Activated naive CD8-positive, alpha-beta T cell treated with anti-CD3 and anti-CD28 coated beads, Interleukin-2, amount 10 ng/mL, durations not matched to agents 7 days and 5 days (primary cell): ENCODE results near the gene KRT34. TPM values are rescaled to one million over a fixed set of nuclear protein-coding genes. Genes with fewer than 3 reads are reported as not detected.
"Not testable (repeated sequence)": the region's sequence is repeated elsewhere in the genome, so short reads cannot be mapped to it uniquely, and the experiment has no call there.

Source experiments
- ATAC-seq: fragments of 150-1000 bp; cut with Tn5 transposase; one replicate; pipeline ENCODE4 v1.10.0; 2021; ENCODE audit warnings: low read depth, moderate library complexity
- POLR2A ChIA-PET: fragments of 350-600 bp; sonication (Branson Sonifier 250); formaldehyde crosslinking; loops from one replicate; lab custom pipeline; 2021; ENCODE audit warnings: antibody characterized with exemption; lab: Charles Lee
- DNase-seq: peaks from one replicate; pipeline ENCODE4 v3.0.0; 2021
- H3K27ac Mint-ChIP-seq: one replicate; pipeline ENCODE4 v1.8.0; 2022; ENCODE audit warnings: mild to moderate bottlenecking, mixed read lengths
- H3K27me3 Mint-ChIP-seq: one replicate; pipeline ENCODE4 v1.8.0; 2022; ENCODE audit warnings: mild to moderate bottlenecking, moderate library complexity, mixed read lengths
- H3K36me3 Mint-ChIP-seq: one replicate; pipeline ENCODE4 v1.8.0; 2021; ENCODE audit warnings: mild to moderate bottlenecking, mixed read lengths
- H3K4me1 Mint-ChIP-seq: one replicate; pipeline ENCODE4 v1.8.0; 2021; ENCODE audit warnings: mixed read lengths
- H3K4me3 Mint-ChIP-seq: one replicate; pipeline ENCODE4 v1.8.0; 2022; ENCODE audit warnings: mild to moderate bottlenecking, moderate library complexity, mixed read lengths
- H3K9me3 Mint-ChIP-seq: one replicate; pipeline ENCODE4 v1.8.0; 2021; ENCODE audit warnings: mixed read lengths
- total RNA-seq, 2 experiments: library from RNA; stranded (reverse); gene quantifications; one replicate each; pipeline ENCODE4 v1.2.3, GENCODE V29; 2021

The KRT34 gene
- total RNA-seq, 2 experiments from 2014 or later = not detected

GRCh38 chr17:41395044-41395443 is 12.9 kb upstream of the KRT34 start:
- POLR2A ChIA-PET, H3K4me1 Mint-ChIP-seq, H3K27me3 Mint-ChIP-seq, ATAC-seq, H3K4me3 Mint-ChIP-seq, DNase-seq, H3K27ac Mint-ChIP-seq, H3K36me3 Mint-ChIP-seq, H3K9me3 Mint-ChIP-seq: not testable (repeated sequence)

GRCh38 chr17:41394254-41394996 is 12.3 kb upstream of the KRT34 start:
- ATAC-seq (no peak), DNase-seq (no peak)
- H3K27me3 Mint-ChIP-seq = peaks cover 3% of the 10 kb centered on the region
- no peaks in the 10 kb centered on the region for H3K9me3 Mint-ChIP-seq
- no peak overlapping the region for H3K27ac Mint-ChIP-seq
- no peaks in the 10 kb centered on the region for H3K4me1 Mint-ChIP-seq
- POLR2A ChIA-PET = no interaction called here
- no peaks in the 10 kb centered on the region for H3K36me3 Mint-ChIP-seq
- H3K4me3 Mint-ChIP-seq = no peak overlapping the region

GRCh38 chr17:41393826-41394225 is 11.7 kb upstream of the KRT34 start:
- peaks cover 3% of the 10 kb centered on the region for H3K27me3 Mint-ChIP-seq
- no peaks in the 10 kb centered on the region for H3K4me1 Mint-ChIP-seq
- H3K9me3 Mint-ChIP-seq = no peaks in the 10 kb centered on the region
- DNase-seq = no peak
- no peak overlapping the region for H3K27ac Mint-ChIP-seq
- H3K4me3 Mint-ChIP-seq = no peak overlapping the region
- POLR2A ChIA-PET = no interaction called here
- H3K36me3 Mint-ChIP-seq = no peaks in the 10 kb centered on the region
- no peak for ATAC-seq

GRCh38 chr17:41393294-41393693 is 11.2 kb upstream of the KRT34 start:
- H3K4me1 Mint-ChIP-seq = no peaks in the 10 kb centered on the region
- no peaks in the 10 kb centered on the region for H3K9me3 Mint-ChIP-seq
- H3K27me3 Mint-ChIP-seq = peaks cover 3% of the 10 kb centered on the region
- no peaks in the 10 kb centered on the region for H3K36me3 Mint-ChIP-seq
- H3K27ac Mint-ChIP-seq = no peak overlapping the region
- no peak overlapping the region for H3K4me3 Mint-ChIP-seq
- POLR2A ChIA-PET = no interaction called here
- no peak for ATAC-seq
- no peak for DNase-seq

GRCh38 chr17:41392278-41392677 is 10.2 kb upstream of the KRT34 start:
- Mint-ChIP-seq H3K36me3 (no peaks in the 10 kb centered on the region), H3K27ac (no peak overlapping the region), H3K4me1 (no peaks in the 10 kb centered on the region), H3K4me3 (no peak overlapping the region), H3K9me3 (peaks cover 2% of the 10 kb centered on the region), H3K27me3 (peaks cover 3% of the 10 kb centered on the region)
- ATAC-seq (no peak), DNase-seq (no peak)
- POLR2A ChIA-PET = no interaction called here

- no peak overlapping the region for H3K4me3 Mint-ChIP-seq
- no peaks in the 10 kb centered on the region for H3K4me1 Mint-ChIP-seq
- no peaks in the 10 kb centered on the region for H3K36me3 Mint-ChIP-seq
- H3K27me3 Mint-ChIP-seq = peaks cover 3% of the 10 kb centered on the region
- no peak for DNase-seq
- no peak overlapping the region for H3K27ac Mint-ChIP-seq
- peaks cover 4% of the 10 kb centered on the region for H3K9me3 Mint-ChIP-seq
- no peak for ATAC-seq
- POLR2A ChIA-PET = no interaction called here
Observed at GRCh38 chr17:41391535-41391934, 9.4 kb upstream of the KRT34 start.

- no peak overlapping the region for H3K27ac Mint-ChIP-seq
- no peak overlapping the region for H3K4me3 Mint-ChIP-seq
- no peak for DNase-seq
- POLR2A ChIA-PET = no interaction called here
- no peak for ATAC-seq
- no peaks in the 10 kb centered on the region for H3K36me3 Mint-ChIP-seq
- H3K4me1 Mint-ChIP-seq = no peaks in the 10 kb centered on the region
- H3K9me3 Mint-ChIP-seq = peaks cover 6% of the 10 kb centered on the region
- peaks cover 3% of the 10 kb centered on the region for H3K27me3 Mint-ChIP-seq
Observed at GRCh38 chr17:41390411-41390938, 8.4 kb upstream of the KRT34 start.

- ATAC-seq (no peak), DNase-seq (no peak)
- no peak overlapping the region for H3K4me3 Mint-ChIP-seq
- no peaks in the 10 kb centered on the region for H3K36me3 Mint-ChIP-seq
- POLR2A ChIA-PET = no interaction called here
- no peaks in the 10 kb centered on the region for H3K4me1 Mint-ChIP-seq
- H3K27me3 Mint-ChIP-seq = peaks cover 9% of the 10 kb centered on the region
- peaks cover 6% of the 10 kb centered on the region for H3K9me3 Mint-ChIP-seq
- no peak overlapping the region for H3K27ac Mint-ChIP-seq
Observed at GRCh38 chr17:41387670-41388069, 5.6 kb upstream of the KRT34 start.

- Mint-ChIP-seq H3K4me1 (no peaks in the 10 kb centered on the region), H3K36me3 (no peaks in the 10 kb centered on the region), H3K9me3 (peaks cover 6% of the 10 kb centered on the region), H3K4me3 (no peak overlapping the region), H3K27ac (no peak overlapping the region), H3K27me3 (peaks cover 6% of the 10 kb centered on the region)
- DNase-seq (no peak), ATAC-seq (no peak)
- POLR2A ChIA-PET = no interaction called here
Observed at GRCh38 chr17:41386227-41386626, 4.1 kb upstream of the KRT34 start.

- POLR2A ChIA-PET = no interaction called here
- ATAC-seq = no peak
- H3K9me3 Mint-ChIP-seq = peaks cover 6% of the 10 kb centered on the region
Observed at GRCh38 chr17:41383690-41384089, 1.6 kb upstream of the KRT34 start.

GRCh38 chr17:41382394-41382793 is 288 bp upstream of the KRT34 start:
- no peak for ATAC-seq
- Mint-ChIP-seq H3K27ac (no peak overlapping the region), H3K9me3 (peaks cover 6% of the 10 kb centered on the region), H3K27me3 (peaks cover 6% of the 10 kb centered on the region), H3K4me3 (no peak overlapping the region), H3K4me1 (no peaks in the 10 kb centered on the region), H3K36me3 (no peaks in the 10 kb centered on the region)
- no peak for DNase-seq
- POLR2A ChIA-PET = no interaction called here

More at GRCh38 chr17:41383690-41384089, 1.6 kb upstream of the KRT34 start:
- DNase-seq = no peak
- Mint-ChIP-seq H3K36me3 (no peaks in the 10 kb centered on the region), H3K27me3 (peaks cover 6% of the 10 kb centered on the region), H3K4me3 (no peak overlapping the region), H3K27ac (no peak overlapping the region), H3K4me1 (no peaks in the 10 kb centered on the region)

- H3K27me3 Mint-ChIP-seq, DNase-seq, H3K27ac Mint-ChIP-seq, H3K9me3 Mint-ChIP-seq, H3K4me1 Mint-ChIP-seq, POLR2A ChIA-PET, H3K36me3 Mint-ChIP-seq, H3K4me3 Mint-ChIP-seq, ATAC-seq: not testable (repeated sequence)
Observed at GRCh38 chr17:41380091-41380490, 2.0 kb downstream of the KRT34 start.

GRCh38 chr17:41377546-41377945 is 4.6 kb downstream of the KRT34 start:
- POLR2A ChIA-PET = no interaction called here
- H3K27ac Mint-ChIP-seq = no peak overlapping the region
- DNase-seq = no peak
- H3K9me3 Mint-ChIP-seq = peaks cover 2% of the 10 kb centered on the region
- no peaks in the 10 kb centered on the region for H3K36me3 Mint-ChIP-seq
- ATAC-seq = no peak
- H3K27me3 Mint-ChIP-seq = no peaks in the 10 kb centered on the region
- no peaks in the 10 kb centered on the region for H3K4me1 Mint-ChIP-seq
- H3K4me3 Mint-ChIP-seq = no peak overlapping the region

GRCh38 chr17:41369713-41370112 is 12.4 kb downstream of the KRT34 start, which contains the start of gene KRT33B:
Gene KRT33B, minus strand, starts transcription at chr17:41369813. Its CDS starts 63 bp downstream, at chr17:41369750.
- no peaks in the 10 kb centered on the region for H3K36me3 Mint-ChIP-seq
- no peak within 1 kb of the TSS for H3K27ac Mint-ChIP-seq
- no peak for ATAC-seq
- H3K4me1 Mint-ChIP-seq = no peaks in the 10 kb centered on the region
- H3K9me3 Mint-ChIP-seq = no peaks in the 10 kb centered on the region
- no peaks in the 10 kb centered on the region for H3K27me3 Mint-ChIP-seq
- no peak for DNase-seq
- no peak within 1 kb of the TSS for H3K4me3 Mint-ChIP-seq
- POLR2A ChIA-PET = no interaction called here
